A673 (cell line): ENCODE measurements around the gene RMDN3.

Experiments
- CTCF ChIP-seq: fragments of 300-800, 200-600 bp; sonication (generic); conservative IDR thresholded peaks from 2 replicates; pipeline ENCODE4 v1.5.1; 2017; ENCODE audit warnings: low read depth, mild to moderate bottlenecking, antibody characterized with exemption, low read length, moderate library complexity, mixed read lengths
- EZH2 ChIP-seq: fragments of 200-600 bp; sonication (generic); IDR thresholded peaks from 2 replicates; pipeline ENCODE4 v1.6.1; 2017; ENCODE audit warnings: borderline replicate concordance, low read depth, mild to moderate bottlenecking, mixed read lengths, antibody characterized with exemption, low read length; ENCODE audit not compliant: poor library complexity, severe bottlenecking

GRCh38 chr15:40693904-40694687 is 61.0 kb downstream of the RMDN3 start:
- TF ChIP-seq EZH2 = no peak
- TF ChIP-seq CTCF = no peak
